GM03348 (cell line): Measurements from ENCODE around the gene ANKLE1.

ENCODE experiments used
- DNase-seq: peaks from one replicate; pipeline ENCODE4 v3.0.0; 2012; ENCODE audit warnings: low spot score

Gene ANKLE1, protein sequence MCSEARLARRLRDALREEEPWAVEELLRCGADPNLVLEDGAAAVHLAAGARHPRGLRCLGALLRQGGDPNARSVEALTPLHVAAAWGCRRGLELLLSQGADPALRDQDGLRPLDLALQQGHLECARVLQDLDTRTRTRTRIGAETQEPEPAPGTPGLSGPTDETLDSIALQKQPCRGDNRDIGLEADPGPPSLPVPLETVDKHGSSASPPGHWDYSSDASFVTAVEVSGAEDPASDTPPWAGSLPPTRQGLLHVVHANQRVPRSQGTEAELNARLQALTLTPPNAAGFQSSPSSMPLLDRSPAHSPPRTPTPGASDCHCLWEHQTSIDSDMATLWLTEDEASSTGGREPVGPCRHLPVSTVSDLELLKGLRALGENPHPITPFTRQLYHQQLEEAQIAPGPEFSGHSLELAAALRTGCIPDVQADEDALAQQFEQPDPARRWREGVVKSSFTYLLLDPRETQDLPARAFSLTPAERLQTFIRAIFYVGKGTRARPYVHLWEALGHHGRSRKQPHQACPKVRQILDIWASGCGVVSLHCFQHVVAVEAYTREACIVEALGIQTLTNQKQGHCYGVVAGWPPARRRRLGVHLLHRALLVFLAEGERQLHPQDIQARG

GRCh38 chr19:17281391-17282304 lies at the start of gene ANKLE1:
TSS of gene ANKLE1 (plus strand) at chr19:17281901. CDS start at chr19:17281921, 20 bp downstream.
- peak; percentile 56 for DNase-seq

DNA sequence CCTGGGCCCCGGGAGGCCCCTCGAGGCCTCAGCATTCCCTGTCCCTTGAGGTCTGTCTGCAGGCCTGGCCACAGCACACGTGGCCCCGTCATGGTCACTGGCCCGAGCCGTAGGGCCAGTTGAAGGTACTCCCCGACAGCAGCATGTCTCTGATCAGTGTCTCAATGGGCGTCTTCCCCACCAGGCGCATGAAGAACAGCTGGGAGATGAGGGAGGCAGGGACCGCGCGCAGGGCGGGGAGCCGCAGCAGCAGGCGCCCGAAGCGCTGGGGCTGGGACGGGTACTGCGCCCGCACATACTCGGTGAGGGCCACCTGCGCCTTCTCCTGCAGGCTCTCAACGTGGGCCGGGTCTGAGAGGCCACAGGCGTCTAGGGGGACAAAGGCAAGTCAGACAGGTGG lies 49.4 kb upstream of the ANKLE1 start:
- DNase-seq: no peak

GRCh38 chr19:17234911-17235299 lies 46.8 kb upstream of the ANKLE1 start:
- peak; percentile 80 for DNase-seq

DNA sequence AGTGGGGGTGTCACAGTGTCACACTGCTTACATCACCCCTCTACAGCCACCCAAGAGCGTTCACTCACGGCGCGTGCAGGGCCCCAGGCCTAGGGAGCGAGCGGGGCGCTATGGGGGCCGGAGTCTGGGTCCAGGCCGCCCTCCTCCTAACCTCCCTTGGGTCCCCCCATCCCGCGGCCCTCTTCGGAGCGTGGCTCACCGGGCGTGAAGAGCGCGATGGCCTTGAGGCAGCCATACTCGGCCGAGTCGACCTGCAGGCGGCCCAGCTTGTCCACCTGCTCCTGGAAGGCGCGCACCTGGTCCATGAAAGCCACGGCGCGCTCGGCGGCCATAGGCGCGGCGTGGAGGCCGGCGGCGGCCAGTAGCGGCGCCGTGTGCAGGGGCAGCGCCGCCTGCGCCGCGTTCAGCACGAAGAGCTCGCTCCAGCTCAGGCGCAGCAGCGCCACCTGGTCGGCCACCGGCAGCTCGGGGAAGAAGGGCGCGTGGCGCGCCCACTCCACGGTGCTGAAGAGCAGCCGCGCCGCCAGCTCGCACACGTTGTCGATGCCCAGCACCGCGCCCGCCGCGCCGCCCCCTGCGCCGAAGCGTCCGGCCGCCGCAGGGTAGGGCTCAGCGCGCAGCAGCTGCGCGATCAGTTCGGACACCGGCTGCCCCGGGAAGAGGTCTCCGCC lies 46.3 kb upstream of the ANKLE1 start:
- DNase-seq: peak; percentile 69

GRCh38 chr19:17235971-17236777 lies 45.5 kb upstream of the ANKLE1 start:
- peak; percentile 65 for DNase-seq

GRCh38 chr19:17236811-17237543 lies 44.7 kb upstream of the ANKLE1 start:
- DNase-seq: no peak

GRCh38 chr19:17237747-17238706 lies 43.7 kb upstream of the ANKLE1 start:
- no peak for DNase-seq

DNA sequence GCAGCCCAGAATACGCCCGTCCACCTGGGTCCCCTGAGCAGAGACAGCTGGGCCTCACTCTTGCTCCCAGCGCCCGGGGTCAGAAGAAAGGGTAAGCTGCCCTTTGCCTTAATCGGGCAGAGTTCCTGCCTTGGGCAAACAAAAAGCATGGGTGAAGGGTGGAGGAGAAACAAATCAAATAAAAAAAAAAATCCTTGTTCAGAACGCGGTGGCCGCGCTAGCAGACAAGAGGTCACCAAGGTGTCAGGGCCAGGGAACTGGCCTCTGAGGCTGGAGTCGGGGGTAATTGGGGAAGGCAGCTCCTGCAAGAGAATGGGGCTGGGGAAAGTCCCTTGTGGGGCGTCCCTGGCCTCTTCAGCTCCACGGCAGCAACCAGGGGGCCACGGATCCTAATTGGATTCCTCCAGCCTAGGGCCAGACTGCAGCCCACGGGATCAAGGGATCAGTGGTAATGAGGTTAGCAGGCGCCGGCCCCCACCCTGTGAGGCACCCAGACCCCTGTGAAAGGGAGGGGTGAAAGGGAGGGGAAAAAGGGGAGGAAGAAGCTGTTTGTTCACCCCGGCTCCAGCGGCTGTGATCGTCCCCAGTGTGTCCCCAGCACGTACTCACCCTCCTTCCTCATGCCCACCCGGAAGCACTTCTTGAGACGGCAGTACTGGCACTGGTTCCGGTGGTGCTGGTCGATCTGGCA lies 41.5 kb upstream of the ANKLE1 start:
- no peak for DNase-seq

DNA sequence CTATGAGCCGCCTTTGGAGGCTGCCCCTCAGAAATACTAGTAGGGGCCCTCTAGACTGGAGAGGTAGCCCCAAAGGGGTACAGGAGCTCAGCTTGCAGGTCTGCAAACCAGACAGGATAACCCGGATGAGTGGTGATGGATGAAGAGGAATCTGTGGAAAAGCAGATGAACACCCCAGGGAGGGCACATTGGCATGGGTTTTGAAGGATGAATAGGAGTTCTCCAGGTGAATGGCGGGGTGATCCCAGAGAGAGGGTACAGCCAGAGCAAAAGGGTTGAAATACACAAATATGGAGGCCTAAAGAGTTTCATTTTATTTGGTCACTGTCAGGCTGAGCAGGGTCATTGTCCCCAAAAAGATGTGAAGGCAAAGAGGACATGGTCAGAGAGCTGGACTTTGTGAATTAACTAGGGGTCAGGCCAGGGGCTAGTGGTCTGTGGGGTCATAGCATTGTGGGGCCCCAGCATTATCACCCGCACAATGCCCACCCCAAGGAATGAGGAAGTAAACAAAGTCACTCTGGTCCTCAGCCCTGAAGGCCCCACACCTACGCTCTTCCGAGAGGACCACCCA lies 40.8 kb upstream of the ANKLE1 start:
- DNase-seq: no peak

DNA sequence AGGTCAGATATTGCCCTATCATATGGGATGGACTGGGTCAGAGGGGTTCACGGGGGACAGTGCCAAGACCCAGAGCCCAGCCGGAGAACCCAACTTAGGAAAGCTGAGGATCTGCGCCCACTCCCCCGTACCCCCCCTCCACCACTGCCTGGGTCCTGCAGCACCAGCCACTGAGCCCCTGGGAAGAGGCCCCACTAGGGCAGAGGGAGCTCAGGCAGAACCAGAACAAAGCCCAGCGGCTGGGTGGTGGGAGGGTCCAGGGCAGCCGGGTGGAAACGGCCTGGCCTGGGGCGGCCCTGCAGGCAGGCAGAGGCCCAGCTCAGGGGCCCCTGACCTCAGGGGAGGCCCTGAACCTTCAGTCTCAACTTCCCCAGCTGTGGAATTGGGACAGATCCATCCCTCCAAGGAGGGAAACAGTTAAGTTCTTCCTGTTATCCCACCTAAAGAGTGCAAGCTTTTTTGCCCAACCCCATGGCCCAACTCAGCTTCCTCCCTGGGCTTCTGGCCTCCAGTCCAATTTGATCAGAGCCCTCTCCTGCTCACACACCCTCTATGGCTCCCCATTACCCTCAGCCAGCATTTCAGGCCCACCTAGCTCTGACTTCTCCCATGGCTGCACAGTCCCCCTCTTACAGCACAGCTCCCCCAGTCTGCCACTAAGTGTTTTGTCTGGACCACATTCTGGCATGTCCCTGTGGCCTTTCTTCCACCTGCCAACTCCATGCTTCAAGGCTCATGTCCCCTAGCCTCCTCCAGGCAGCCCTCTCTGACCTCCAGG lies 39.1 kb upstream of the ANKLE1 start:
- no peak for DNase-seq

DNA sequence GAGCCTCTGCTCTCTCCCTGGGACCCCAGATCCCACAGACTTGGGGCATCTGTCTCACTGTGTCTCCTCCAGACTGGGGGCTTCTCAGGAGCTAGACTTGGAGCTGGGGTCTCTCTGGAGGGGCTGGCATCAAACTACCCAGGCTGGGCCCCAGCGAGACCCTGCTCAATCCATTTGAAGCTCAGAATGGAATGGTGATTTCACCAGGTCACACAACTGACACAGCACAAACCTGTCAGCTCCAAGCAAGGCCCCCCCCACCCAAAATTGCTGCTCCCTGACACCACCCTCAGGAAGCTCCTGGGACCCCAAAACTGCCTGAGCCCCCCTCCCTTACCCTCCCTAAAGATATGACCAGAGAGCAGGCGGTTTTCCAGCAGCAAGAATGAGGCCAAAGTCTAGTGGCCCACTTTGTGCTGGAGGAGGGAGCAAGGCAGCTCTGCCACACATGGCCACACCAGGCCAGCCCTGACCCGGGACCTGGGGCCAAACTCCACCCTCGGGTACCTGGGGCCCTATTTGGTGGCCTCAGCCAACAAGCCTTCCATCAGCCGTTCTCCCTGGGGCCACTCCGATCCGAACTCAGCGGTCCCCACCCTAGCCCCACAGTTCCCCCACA lies 38.4 kb upstream of the ANKLE1 start:
- DNase-seq: no peak

DNA sequence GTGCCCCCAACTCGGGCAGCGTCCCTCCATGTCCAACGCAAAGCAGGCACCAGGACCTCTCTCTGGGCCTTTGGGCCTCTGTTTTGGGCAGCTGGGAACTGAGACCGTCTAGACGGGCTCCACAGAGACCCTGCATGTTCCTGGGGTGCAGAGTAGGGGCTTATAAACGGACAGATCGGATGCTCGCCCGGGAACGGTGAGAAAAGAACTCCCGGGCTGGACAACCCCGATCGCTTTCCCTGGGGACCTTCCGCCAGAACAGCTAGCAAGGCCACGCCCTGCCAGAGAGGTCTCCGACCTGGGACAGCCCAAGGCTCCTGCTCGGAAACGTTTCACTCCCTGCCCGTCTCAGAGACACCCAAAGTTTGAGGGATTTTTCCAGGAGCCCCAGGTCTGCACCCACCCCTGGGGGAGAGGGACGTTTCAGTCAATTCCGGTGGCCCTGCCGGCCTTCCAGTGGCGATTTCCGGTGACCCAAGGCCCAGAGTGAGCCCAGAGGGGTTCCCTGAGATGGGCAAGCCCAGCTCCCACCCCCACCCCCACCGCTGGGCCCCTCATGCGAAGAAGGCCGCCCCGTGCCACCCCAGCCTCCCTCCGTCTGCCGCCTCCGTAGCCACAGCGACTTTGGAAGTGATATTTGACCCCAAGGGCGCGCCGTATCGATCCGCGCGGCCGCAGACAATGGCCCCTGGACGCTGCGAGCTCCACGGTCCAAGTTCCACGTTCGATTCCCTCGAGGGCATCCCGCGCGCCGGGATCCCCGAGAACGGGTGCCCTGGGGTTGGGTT lies 37.7 kb upstream of the ANKLE1 start:
- peak; percentile 60 for DNase-seq

DNA sequence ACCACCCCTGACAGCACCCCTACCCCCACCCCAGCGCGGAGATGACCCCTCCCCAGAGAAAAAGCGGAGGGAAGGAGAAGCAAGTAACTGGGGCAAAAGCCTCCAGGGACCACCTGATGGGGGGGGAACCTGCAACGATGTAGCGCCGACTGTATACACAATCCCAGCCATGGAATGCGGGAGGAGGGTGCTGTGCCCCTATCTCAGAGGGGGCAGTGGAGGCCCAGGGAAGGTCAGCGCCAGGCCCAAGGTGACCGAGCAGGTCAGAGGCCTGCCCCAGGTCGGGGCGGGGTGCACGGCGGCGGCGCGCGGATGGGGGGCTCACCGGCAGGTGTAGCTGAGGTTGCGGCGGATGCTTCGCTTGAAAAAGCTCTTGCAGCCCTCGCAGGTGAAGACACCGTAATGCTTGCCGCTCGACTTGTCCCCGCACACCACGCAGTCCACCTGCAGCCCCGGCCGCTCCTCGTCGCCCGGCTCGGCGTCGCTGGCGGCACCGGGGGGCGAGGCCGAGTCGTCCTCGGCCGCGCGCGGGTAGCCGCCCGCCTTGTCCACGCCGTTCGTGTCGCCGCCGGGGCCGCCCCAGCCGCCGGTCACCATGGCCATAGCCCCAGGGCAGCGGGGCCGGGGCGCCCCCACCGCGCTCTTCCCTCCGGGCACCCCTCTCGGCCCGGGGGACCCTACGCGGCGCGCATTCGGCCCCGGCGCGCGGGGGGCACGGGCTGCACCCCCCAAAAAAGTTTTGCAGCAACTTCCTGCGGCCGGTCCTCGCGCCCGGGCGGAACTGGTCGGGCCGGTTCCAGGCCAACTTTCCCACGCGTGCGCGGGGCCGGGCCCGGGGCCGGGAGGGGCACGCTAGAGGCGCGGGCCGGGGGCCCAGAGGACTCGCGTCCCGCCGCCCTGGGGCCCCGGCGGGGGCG lies 36.8 kb upstream of the ANKLE1 start:
- peak; percentile 46 for DNase-seq

- no peak for DNase-seq
Observed at GRCh38 chr19:17245535-17245984, 36.1 kb upstream of the ANKLE1 start, which contains the start of gene NR2F6. TSS of gene NR2F6 (minus strand) at chr19:17245919. CDS start at chr19:17245220, 699 bp downstream.
